Measurements from ENCODE around the gene PPP6R2.

DNA sequence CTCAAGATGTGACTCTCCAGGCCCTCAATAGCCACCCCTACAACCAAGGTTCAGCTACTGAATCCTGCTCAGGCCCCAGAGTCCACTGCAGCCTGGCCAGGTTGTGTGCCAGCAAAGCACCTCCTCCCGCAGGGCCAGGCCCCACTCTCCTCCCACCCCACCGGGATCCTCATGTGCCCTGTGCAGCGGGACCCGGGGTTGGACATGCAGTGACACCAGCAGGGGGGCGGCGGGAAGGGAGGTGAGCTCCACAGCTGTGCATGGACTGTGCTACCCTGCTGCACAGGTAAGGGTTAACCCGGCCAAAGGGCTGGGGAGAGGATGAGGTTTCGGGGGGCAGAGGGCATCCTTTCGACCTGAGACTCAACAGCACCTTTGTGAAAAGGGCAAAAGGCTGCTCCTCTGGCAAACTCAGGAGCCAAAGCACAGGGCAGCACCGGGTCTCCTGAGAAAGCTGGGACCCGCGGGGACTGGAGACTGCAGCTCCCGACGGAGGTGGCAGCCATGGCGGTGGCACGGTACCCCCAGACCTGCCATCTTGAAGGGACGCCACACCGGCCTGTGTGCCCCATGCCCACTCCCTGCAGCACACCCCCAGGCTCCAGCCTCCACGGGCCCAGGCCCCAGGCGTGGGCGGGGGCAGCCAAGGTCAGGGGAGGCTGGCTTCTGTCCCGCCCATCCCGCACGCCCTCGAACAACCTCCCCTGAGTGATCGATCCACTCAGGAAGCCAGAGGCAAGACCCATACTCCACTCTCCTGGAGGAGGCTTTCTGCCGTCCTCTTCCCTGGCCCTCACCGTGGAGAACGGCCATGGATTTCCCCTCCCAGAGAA lies 46.3 kb upstream of the PPP6R2 start:
- TF ChIP-seq, protein P1, sequence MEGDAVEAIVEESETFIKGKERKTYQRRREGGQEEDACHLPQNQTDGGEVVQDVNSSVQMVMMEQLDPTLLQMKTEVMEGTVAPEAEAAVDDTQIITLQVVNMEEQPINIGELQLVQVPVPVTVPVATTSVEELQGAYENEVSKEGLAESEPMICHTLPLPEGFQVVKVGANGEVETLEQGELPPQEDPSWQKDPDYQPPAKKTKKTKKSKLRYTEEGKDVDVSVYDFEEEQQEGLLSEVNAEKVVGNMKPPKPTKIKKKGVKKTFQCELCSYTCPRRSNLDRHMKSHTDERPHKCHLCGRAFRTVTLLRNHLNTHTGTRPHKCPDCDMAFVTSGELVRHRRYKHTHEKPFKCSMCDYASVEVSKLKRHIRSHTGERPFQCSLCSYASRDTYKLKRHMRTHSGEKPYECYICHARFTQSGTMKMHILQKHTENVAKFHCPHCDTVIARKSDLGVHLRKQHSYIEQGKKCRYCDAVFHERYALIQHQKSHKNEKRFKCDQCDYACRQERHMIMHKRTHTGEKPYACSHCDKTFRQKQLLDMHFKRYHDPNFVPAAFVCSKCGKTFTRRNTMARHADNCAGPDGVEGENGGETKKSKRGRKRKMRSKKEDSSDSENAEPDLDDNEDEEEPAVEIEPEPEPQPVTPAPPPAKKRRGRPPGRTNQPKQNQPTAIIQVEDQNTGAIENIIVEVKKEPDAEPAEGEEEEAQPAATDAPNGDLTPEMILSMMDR (optimal IDR thresholded peaks at IDR 0.05 in 1 of 3, IDR thresholded peaks at IDR 0.05 in 1 of 3, conservative IDR thresholded peaks at IDR 0.05 in 1 of 3; ENCODE audit: extremely low read depth in 1 of 3, insufficient read depth in 2 of 3, low read length in 3 of 3) = no peak
- no peak for TF ChIP-seq EZH2 (IDR thresholded peaks at IDR 0.05; ENCODE audit: low read length)

Measured in keratinocyte (primary cell).